GM12874 (cell line): ENCODE data around the gene GPR61.

Experiments used
- TF ChIP-seq, protein P1 (sequence below): IDR thresholded peaks from 2 replicates; pipeline ENCODE4 v1.5.1; 2011; ENCODE audit warnings: low read depth, mild to moderate bottlenecking, control low read depth, low read length, moderate library complexity; ENCODE audit not compliant: insufficient read depth

The GPR61 gene

DNA sequence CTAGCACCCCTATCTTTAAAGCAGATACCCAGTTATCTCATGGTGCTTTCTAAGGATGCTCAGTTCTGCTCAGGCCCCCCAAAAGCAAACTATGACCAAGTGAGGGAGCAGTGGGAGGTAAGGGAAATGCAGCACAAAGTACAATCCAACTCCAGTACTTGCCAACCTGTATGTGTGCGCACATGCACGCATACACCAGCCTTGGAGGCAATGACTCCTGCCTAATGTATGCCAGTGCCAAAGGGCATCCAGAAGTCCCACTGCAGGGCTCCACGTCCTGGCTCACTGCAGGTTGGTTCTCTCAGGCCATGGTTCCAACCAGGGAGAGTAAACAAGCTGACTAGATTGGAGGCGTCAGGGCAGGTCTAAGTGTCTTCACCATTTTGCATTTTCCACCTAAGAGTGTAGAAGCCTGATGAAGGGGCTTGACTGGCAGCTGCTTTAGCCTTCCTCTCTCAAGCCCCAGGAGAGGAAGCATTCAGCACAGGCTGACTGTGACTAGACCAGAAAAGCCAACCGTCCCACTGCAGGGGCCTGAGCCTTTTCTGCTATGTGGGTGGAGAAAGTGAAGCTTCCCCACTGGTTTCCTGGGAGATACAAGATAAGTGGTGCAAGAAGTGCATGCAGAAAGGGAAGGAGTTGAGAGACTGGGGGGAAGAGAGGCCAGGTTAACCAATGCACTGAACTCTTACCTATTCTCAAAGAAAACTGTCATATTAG is 37.9 kb upstream of the GPR61 start:
- TF ChIP-seq, protein P1, sequence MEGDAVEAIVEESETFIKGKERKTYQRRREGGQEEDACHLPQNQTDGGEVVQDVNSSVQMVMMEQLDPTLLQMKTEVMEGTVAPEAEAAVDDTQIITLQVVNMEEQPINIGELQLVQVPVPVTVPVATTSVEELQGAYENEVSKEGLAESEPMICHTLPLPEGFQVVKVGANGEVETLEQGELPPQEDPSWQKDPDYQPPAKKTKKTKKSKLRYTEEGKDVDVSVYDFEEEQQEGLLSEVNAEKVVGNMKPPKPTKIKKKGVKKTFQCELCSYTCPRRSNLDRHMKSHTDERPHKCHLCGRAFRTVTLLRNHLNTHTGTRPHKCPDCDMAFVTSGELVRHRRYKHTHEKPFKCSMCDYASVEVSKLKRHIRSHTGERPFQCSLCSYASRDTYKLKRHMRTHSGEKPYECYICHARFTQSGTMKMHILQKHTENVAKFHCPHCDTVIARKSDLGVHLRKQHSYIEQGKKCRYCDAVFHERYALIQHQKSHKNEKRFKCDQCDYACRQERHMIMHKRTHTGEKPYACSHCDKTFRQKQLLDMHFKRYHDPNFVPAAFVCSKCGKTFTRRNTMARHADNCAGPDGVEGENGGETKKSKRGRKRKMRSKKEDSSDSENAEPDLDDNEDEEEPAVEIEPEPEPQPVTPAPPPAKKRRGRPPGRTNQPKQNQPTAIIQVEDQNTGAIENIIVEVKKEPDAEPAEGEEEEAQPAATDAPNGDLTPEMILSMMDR, result no peak

DNA sequence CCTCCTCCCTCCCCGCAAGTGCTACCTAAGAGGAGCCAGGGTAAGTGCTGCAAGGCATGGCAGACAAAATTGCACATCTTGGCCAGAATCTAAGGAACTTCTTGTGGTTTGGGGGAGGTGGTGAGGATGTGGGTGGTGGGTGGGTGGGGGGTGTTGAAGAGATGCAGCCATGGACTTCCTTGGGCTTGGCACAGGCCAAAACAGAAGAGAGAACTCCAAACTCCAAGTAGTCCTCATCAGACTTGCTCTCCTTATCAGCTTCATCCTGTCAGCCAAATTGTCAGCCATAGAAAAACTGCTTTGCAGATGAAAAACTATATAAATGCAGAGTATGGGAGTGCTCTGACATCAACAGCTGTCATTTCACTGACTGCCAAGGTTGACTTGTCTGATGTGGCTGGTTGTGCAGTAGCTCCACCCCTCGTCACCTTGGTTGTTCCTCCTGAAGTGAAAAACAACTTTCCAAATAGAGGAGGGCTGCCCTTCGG is 37.3 kb upstream of the GPR61 start:
- TF ChIP-seq, protein P1, result no peak

DNA sequence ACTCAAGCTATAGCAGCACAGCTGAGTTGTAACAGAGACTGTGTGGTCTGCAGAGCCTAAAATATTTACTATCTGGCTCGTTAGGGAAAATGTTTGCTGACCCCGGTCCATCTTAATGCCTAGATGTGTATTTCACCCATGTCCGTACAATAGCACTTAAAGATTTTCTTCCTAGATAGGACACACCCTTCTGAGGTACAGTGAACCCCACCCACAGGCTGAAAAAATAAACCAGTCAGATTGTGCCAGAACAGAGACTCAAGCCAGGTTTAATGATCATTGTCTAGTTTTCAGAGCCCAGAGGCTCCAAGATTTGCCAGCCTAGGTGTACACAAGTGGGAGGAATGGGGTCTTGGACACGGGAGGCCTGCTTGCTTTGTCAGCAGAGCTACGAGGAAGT is 35.7 kb upstream of the GPR61 start:
- TF ChIP-seq, protein P1, result no peak

DNA sequence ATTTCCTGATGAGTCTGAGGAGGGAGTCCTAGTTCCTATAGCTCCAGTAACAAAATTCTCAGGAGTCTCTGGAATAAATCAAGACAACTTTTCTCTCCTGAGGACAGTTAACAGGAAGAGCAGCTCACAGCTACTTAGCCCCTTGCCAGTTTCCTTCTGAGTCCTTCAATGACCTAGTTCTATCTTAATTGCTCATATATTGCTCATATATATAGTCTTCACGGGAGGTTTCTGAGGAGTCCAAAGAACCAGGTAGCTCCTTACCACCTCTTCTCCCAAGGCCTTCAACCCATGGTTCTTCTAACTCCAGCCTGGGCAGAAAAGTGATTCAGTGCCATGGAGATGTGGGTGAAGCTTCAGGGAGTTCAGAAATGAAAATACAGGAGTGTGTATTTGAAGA is 34.7 kb upstream of the GPR61 start:
- TF ChIP-seq, protein P1, result no peak

DNA sequence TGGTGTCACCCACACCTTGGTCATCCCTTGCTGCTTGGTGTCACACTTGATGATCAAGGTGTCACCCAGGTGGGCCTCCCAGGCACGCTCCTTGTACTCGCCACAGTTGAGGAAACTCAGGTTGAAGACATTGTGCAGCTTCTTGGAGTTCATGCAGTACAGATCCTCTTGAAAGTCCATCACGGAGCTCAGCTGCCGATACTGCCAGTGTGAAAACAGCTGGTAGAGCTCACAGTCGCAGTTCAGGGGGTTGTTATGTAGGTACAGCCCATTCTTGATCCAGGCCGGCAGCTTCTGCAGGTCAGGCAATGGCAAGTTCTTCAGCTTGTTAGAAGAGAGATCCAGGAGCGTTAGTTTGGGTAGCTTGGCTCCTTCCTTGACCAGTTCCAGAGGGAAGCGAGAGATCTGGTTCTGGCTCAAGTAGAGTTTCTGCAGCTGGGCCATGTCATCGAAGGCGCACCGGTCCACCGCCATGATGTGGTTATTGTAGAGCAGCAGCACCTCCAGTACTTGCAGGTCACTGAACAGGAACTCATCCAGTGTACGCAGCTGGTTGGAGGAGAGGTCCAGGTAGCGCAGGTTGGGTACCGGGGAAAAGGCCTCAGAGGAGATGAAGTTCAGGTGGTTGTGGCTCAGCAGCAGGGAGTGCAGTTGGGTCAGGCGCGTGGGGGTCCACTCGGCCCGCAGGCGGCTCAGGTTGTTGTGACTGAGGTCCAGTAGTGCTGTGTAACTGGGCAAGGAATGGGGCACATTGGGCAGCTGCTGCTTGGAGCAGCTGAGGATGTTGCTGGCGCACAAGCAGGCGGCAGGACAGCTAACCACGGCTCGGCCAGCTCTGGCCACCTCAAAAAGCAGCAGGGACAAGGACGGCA is 31.4 kb upstream of the GPR61 start:
- TF ChIP-seq, protein P1, result no peak

DNA sequence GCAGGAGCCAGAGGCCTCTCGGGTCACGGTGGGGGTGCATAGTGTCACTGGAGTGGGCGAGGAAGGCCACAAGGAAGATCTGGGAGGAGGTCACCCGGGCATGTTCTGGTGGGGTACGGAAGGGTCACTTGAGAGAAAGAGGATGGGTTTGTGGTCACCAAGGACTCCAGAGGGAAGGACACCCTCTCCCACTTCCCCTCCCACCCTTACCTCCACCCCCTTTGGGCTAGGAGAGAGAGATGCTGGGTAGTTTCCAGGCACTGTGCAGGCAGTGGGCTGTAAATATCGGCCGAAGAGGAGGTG is 30.8 kb upstream of the GPR61 start:
- TF ChIP-seq, protein P1, result no peak

DNA sequence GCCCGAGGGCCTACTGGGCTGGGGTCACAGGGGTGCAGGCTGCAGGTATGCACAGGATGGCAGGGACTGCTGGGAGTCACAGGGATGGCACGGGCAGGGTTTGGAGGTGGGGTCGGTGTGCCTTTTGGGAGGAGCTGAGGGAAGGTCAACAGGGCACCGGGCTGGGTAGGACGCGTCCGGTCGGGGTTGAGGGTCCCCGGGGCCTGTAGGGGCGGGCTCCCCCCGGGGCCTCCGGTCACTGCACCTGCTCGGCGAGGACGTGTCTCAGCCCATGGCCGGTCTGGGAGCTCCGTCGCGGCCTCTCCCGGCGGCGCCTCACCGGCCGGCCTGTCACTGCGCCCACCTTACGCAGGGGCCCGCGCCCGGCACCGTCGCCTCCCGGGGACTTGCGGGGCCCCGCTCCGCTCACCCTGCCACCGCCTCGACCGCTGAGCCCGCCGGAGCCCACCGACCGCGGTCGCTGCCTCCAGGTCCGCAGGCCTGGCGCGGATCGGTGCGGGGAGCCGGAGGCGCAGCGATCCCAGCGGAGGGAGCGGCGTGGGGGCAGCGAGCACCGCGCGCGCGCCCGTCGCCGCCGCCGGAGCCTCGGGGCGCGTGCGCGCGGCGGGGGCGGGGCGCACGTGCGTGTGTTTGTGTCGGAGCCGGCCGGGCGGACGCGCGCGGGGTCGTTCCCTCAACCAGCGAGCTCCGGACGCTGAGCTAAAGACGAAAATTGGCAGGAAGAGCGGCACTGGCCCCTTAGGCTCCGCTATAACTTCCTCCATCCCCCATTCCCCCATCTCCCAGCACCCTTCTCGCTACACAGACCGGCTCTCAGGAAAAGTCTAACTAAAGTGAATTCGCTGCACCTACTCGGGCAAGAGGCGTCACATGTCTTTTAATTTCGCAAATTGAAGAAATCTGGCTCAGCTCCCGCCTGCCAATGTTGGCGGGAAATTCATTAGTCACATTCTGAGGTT is 30.2 kb upstream of the GPR61 start, which contains the start of gene AMIGO1:
Gene AMIGO1 (minus strand): TSS at position 552 of the 959 bp plus-strand sequence. CDS start 815 bp downstream, outside the sequence.
- TF ChIP-seq, protein P1, result no peak
